GM12892 (cell line): Measurements from ENCODE around the gene IRAK2.

Experiments
- POLR2A ChIP-seq: IDR thresholded peaks from 2 replicates; pipeline ENCODE4 v1.6.1; 2011; ENCODE audit warnings: low read depth, low read length, control low read depth
- POLR2AphosphoS5 ChIP-seq: IDR thresholded peaks from 2 replicates; pipeline ENCODE4 v1.6.1; 2011; ENCODE audit warnings: low read depth, low read length, control low read depth

DNA sequence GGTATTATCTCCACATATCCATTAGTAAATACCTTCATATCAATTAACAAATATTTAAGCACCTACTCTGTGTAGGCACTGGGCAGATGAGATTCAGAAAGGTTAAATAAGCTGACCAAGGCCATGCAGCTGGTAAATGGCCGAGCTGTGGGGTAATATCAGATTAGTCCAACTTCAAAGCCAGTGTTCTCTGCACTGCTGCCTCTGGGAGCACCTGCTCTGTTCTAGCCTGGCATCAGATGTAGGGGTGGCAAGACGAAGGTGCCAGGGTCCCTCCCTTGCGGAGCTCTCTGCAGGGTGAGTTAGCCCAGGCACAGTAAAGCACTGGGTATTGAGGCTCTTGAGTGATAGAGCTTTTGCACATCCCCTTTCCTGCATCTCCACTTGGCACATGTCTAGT is 89.0 kb downstream of the IRAK2 start:
- TF ChIP-seq POLR2AphosphoS5: no peak
- no peak for TF ChIP-seq POLR2A
